ENCODE results near the gene ALDH7A1.
A peak's percentile ranks its signal among the peaks of the same experiment; 100 is the strongest.

ALDH7A1 gene

DNA sequence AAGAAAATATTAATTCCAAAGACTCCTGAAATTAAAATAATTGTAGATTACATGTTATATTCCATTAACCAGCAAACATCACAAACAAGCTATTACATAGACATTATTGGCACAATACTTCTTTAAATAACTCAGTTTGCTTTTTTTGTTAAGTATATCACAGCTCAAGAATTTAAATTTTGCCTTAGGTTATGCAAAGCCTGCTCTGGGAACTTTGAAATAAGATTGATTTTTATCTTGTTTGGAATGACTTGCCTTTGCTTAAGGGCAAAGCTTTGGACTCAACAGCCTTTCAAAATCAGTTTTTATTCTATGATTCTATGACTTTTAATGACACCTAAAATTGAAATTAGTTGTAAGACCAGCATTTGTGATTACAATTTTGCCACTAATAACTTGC is 78.2 kb downstream of the ALDH7A1 start:
- in situ Hi-C loops (cut with HindIII; ENCODE audit: low pct_ligation_motif_present, low pct_unique_long_range_greater_than_20kb, low sequenced_read_pairs): no loop called here
- DNase-seq: no peak

DNA sequence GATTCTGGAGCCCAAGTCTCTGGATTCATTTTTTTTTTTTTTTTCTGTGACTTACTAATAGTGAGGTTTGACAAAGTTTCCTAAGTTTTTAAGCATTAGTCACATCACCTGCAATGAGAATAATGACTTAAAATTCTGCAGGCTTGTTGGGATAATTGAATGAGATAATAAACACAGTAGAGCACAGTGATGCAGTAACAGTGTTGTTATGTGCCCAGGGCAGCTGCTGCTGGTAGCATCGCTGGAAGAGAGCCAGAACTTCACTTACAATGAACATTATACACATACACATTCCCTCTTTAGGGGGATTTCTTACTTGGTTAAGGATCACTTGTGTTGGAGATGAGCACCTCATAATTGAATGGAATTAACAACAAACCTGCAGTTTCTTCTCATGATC is 78.9 kb downstream of the ALDH7A1 start:
- in situ Hi-C loops (cut with HindIII; ENCODE audit: low pct_ligation_motif_present, low pct_unique_long_range_greater_than_20kb, low sequenced_read_pairs): no loop called here
- no peak for DNase-seq

DNA sequence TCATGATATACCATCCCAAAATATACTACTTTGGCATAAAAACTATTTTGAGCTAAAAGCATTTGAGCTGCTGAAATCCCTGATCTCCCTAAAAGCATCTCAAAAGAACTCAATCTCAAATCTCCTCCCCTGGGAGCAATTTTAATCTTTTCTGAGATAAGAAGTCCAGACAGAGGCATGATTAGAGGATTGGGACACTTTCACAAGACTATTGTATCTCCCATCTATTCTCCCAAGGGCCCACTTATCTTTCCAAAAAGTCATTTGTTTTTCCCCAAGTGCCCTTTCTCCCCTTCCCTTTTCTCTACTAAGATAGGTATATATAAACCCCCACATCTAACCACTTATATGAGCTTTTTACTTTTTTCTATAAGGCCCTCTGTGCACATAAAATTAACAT is 79.7 kb downstream of the ALDH7A1 start:
- in situ Hi-C loops (cut with HindIII; ENCODE audit: low pct_ligation_motif_present, low pct_unique_long_range_greater_than_20kb, low sequenced_read_pairs): no loop called here
- no peak for DNase-seq

DNA sequence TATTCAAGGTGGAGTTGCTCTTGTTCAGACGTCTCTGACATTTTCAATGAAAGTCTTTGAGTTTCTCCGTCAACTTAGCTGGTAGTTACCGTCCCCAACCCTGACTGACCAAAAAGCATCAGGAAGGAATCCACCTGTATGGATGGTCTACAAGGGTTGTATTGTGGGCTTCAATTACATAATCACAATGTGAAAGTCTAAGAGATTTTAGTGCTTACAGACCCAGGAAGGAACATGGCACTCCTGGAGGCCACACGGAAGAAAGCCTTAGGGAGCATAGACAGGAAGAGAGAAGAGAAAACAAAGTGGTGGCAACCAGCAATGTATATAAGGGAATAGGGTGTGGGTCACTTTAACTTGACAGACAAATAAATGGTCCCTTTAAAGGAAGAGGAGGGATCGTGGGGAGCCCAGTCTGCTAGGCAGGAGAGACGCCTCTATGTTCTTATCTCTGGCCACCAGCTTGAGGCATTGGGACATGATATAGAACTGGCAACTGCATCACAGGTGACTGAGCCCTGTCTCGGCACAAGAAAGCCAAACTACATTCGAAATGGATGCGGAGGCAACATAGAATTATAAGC is 80.4 kb downstream of the ALDH7A1 start:
- no peak for DNase-seq
- in situ Hi-C loops (cut with HindIII; ENCODE audit: low pct_ligation_motif_present, low pct_unique_long_range_greater_than_20kb, low sequenced_read_pairs): no loop called here

DNA sequence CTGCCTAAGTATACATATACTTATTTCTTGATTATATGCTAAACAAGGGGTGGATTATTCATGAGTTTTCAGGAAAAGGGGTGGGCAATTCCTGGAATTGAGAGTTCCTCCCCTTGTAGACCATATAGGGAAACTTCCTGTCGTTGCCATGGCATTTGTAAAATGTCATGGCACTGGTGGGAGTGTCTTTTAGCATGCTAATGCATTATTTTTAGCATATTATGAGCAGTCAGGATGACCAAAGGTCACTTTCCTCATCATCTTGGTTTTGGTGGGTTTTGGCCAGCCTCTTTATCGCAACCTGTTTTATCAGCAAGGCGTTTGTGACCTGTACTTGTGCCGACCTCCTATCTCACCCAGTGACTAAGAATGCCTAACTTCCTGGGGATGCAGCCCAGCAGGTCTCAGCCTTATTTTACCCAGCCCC is 80.9 kb downstream of the ALDH7A1 start:
- DNase-seq: no peak
- in situ Hi-C loops (cut with HindIII; ENCODE audit: low pct_ligation_motif_present, low pct_unique_long_range_greater_than_20kb, low sequenced_read_pairs): no loop called here

DNA sequence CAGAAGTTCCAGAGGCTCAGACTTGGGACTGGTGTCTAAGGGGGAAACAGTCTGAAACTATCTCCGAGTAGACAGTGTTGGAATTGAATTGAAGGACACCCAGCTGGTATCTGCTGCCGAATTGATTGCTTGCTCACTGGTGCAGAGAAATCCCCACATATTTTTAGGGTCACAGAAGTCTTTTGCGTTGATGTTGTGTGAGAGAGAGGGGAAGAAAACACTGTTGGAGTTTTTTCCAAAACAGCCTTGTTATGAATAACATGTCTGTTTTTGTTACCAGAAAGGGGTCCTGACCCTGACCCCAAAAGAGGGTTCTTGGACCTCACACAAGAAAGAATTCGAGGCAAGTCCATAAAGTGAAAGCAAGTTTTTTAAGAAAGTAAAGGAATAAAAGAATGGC is 81.3 kb downstream of the ALDH7A1 start:
- in situ Hi-C loops (cut with HindIII; ENCODE audit: low pct_ligation_motif_present, low pct_unique_long_range_greater_than_20kb, low sequenced_read_pairs): no loop called here

DNA sequence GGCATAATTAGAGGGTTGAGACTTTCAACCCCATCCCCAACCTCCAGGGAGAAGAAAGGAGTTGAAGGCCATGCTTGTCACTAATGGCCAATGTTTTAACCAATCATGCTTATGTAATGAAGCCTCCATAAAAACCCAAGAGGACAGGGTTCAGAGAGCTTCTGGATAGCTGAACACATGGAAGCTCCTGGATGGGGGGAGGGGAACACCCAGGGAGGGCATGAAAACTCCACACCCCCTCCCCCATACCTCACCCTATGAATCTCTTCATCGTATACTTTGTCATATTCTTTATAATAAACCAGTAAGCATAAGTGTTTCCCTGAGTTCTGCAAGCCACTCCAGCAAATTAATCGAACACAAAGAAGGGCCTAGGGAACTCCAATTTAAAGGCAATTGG is 81.7 kb downstream of the ALDH7A1 start:
- DNase-seq: no peak
- in situ Hi-C loops (cut with HindIII; ENCODE audit: low pct_ligation_motif_present, low pct_unique_long_range_greater_than_20kb, low sequenced_read_pairs): no loop called here

More for the DNA sequence above, 81.3 kb downstream of the ALDH7A1 start:
- DNase-seq: no peak

DNA sequence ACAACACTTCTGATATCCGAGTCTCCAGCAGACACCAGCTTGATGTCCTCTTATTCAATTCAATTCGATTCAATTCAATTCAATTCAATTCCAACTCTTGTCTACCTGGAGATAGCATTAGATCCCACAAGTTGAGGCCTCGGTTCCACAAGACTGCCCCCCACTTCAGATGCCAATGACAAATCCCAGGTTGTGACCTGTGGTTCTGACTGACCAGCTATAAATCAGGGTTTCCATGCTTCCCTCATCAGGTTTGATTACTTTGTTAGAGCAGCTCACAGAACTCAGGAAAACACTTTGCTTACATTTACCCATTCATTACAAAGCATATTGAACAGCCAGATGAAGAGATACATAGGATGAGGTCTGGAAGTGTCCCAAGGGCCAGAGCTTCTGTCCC is 82.6 kb downstream of the ALDH7A1 start:
- in situ Hi-C loops (cut with HindIII; ENCODE audit: low pct_ligation_motif_present, low pct_unique_long_range_greater_than_20kb, low sequenced_read_pairs): no loop called here
- no peak for DNase-seq

DNA sequence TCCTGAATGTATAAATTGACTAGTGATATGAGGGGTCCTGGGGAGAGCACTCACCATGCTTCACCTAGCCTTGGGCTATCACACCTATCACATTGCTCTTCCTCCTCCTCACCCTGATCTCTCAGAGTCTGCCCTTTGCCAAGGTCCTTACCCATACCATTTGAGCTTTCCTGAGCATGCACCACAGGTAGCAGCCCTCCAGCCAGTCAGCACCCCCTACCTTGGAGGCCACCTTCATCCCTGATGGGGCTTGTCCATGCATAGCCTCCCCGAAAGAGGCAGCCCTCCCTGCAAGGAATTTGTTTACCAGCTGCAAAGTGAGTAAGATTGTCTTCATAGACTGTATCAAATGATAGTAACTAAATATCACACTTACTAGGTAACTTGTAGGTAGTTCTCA is 83.1 kb downstream of the ALDH7A1 start:
- no peak for DNase-seq
- in situ Hi-C loops (cut with HindIII; ENCODE audit: low pct_ligation_motif_present, low pct_unique_long_range_greater_than_20kb, low sequenced_read_pairs): no loop called here

DNA sequence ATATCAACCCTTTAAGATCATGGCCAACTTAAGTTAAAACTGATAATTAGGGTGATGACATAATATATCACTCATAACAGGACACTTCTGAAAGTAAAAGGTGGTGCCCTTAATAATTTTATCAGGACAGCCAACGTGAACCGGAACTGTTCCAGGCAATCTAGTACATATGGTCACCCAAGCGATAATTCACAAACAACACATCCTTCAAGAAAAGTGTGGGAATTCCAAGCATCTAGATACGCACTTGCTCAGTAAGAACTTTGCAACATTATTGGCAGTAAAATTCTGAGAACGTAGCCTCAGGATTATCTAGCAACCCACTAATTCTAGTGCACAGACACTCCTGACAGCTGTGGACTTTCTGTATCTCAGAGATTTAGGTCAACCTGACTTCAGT is 85.7 kb downstream of the ALDH7A1 start:
- in situ Hi-C loops (cut with HindIII; ENCODE audit: low pct_ligation_motif_present, low pct_unique_long_range_greater_than_20kb, low sequenced_read_pairs): no loop called here
- DNase-seq: no peak

DNA sequence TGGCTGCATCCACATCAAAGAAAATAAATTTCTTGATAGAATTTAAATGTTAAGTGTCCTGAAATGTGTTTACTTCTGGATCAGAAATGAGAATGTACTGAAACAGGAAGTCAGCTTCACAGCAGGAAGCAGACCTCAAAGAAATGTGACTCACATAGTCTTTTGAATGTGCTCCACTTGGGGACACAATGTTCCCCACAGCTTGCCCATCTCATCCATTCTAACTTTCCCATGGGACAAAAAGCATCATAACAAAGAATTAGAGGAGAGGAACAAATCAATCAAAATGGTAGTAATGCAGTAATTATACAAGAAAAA is 86.1 kb downstream of the ALDH7A1 start:
- peak; percentile 25 for DNase-seq

DNA sequence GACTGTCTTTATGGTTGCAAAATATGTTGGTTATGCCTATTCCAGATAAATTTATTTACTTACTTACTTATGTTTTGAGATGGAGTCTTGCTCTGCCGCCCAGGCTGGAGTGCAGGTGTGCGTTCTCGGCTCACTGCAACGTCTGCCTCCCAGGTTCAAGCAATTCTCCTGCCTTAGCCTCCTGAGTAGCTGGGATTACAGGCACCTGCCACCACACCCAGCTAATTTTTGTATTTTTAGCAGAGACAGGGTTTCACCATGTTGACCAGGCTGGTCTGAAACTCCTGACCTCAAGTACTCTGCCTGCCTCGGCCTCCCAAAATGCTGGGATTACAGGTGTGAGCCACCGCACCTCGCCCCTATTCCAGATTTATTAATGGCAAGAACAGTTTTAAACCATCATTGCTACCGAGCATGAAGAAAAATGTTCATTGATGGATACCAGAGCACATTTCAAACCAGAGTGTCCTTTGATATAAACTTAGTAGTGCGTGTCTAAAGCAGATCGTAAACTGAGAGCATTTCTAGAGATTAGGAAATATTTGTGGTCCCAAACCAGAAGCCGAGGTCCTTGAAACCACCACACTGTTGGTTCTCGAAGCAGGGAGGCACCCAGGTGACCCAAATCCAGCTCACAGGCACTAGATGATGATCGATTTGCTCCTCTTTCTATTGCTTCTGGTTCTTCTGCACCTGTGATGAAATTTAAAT is 86.6 kb downstream of the ALDH7A1 start:
- in situ Hi-C loops (cut with HindIII; ENCODE audit: low pct_ligation_motif_present, low pct_unique_long_range_greater_than_20kb, low sequenced_read_pairs): no loop called here
- DNase-seq: no peak

More for the DNA sequence above, 86.1 kb downstream of the ALDH7A1 start:
- in situ Hi-C loops (cut with HindIII; ENCODE audit: low pct_ligation_motif_present, low pct_unique_long_range_greater_than_20kb, low sequenced_read_pairs): no loop called here

DNA sequence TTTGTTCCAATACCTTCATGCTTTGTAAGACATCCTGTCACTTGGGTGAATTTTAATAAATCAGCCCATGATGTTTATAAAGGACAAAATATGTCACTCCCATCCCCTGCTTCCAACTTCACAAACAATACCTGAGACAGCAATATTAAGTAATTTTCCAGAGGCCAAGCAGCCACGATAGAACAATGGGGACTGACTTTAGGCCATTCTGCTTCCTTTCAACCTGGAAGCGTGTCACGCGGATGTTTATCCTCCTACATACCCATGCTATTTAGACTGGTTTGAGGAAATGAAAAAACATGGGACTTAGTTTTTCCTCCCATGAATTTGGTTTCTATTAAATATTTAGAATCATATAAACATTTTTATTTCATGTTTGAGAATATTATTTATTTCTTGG is 88.9 kb downstream of the ALDH7A1 start:
- DNase-seq: no peak
- in situ Hi-C loops (cut with HindIII; ENCODE audit: low pct_ligation_motif_present, low pct_unique_long_range_greater_than_20kb, low sequenced_read_pairs): no loop called here

DNA sequence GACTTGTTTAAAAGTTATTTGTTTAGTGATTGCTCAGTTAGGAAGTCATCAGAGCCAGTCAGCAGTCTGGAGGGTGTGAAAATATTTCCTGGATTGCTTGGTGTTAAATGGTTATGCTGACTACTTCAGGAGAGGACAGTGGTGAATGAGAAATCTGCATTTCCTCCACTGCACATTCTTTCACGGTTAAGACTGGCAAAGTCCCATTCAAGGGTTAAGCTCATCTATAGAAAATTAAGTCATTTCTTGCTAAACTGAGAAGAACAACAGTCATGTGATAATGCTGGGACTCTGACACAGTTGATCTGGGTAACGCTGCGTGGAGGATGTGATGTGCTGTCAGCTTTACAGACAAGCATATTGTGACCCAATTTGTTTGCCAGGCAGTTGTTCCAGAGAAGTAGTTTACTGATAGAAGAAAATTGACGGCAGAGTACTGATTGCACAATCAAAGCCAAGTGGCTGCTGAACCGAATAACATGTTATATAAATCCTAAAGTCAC is 91.4 kb downstream of the ALDH7A1 start:
- in situ Hi-C loops (cut with HindIII; ENCODE audit: low pct_ligation_motif_present, low pct_unique_long_range_greater_than_20kb, low sequenced_read_pairs): no loop called here
- peak; percentile 8 for DNase-seq

DNA sequence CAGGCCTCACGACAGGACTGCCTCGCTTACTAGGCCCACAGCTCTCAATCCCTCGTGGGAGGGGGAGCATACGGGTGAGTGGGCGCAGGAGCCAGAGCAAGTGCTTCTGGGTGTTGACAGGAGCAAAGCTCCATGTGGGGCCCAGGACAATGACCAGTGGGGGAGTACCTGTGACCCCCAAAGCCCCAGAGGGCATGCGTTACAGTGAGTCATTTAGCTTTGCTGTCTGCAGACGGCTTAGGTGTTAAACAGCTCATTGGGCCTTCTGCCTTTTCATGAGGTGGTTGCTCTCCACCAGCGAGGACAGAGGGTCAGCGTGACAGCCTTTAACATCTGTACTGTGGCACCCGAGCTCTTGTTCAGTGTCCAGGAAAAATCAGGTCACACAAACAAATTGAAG is 93.6 kb downstream of the ALDH7A1 start:
- in situ Hi-C loops (cut with HindIII; ENCODE audit: low pct_ligation_motif_present, low pct_unique_long_range_greater_than_20kb, low sequenced_read_pairs): no loop called here
- no peak for DNase-seq

DNA sequence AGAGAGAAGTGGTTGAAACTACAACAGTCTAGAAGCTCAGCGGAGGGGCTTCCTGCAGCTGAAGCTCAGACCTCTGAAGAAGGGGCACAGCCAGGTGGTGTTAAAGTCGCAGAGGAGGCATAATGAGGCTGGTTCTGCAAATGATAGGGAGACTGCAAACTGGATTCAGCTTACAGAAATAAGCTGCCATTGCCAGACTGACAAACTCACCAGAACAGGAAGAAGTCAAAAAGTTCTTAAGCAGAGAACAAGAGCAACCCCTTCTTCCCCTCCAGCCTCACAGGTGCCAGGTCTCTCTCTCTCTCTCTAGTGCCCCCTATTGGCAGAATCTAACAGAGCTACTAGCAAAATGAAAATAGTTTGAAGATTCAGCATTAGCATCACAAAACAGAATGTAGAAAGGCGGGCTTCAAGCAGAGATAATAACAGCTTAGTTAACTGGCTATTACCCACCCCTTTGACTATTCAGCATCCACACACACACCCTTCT is 95.1 kb downstream of the ALDH7A1 start:
- in situ Hi-C loops (cut with HindIII; ENCODE audit: low pct_ligation_motif_present, low pct_unique_long_range_greater_than_20kb, low sequenced_read_pairs): no loop called here
- peak; percentile 45 for DNase-seq

DNA sequence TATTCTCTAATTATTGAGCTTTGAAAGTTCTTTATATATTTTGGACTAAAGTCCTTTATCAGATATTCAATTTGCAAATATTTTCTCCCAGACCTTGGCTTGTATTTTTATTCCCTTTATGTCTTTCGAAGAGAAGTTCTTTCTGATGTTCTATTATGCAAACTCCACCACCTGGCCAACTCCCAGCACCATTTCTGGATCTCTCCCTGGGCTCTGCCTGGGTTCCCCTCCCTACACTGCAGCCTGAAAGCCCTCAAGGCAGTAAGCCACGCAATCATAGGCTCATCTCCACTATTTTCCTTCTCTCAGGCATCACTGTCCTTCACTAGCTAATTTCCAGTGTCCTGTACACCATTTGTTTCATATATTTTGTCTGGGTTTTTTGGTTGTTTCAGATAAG is 95.7 kb downstream of the ALDH7A1 start:
- in situ Hi-C loops (cut with HindIII; ENCODE audit: low pct_ligation_motif_present, low pct_unique_long_range_greater_than_20kb, low sequenced_read_pairs): no loop called here
- no peak for DNase-seq

DNA sequence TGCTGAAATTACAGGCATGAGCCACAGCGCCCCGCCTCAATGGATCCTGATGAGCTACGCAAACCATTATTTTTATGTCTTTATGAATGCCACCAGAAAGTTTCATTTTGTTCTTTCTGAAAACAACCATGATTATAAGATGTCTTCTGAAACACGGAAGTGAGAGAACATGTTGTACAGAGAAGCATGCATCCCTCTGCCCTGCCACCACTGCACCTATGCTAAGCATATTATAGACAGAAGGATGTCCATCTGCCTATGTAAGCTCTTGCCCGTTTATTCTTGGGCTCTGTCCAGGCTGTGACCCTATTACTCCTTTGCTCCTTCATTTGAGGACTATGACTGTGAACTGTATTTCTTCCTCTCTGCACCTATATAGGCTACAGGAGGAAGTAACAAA is 97.5 kb downstream of the ALDH7A1 start:
- in situ Hi-C loops (cut with HindIII; ENCODE audit: low pct_ligation_motif_present, low pct_unique_long_range_greater_than_20kb, low sequenced_read_pairs): no loop called here
- no peak for DNase-seq

DNA sequence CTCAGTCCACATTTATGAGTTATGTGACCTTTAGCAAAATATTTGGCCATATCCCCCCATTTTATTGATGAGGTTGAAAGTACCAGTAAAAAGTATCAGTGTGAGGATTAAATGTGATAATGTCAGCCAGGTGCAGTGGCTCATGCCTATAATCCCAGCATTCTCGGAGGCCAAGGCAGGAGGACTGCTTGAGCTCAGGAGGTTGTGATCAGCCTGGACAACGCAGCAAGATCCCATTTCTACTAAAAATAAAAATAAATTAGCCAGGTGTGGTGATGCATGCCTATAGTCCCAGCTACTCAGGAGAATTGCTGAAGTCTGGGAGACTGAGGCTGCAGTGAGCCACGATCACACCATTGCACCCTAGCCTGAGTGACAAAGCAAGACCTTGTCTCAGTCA is 100.6 kb downstream of the ALDH7A1 start:
- in situ Hi-C loops (cut with HindIII; ENCODE audit: low pct_ligation_motif_present, low pct_unique_long_range_greater_than_20kb, low sequenced_read_pairs): no loop called here
- DNase-seq: no peak

DNA sequence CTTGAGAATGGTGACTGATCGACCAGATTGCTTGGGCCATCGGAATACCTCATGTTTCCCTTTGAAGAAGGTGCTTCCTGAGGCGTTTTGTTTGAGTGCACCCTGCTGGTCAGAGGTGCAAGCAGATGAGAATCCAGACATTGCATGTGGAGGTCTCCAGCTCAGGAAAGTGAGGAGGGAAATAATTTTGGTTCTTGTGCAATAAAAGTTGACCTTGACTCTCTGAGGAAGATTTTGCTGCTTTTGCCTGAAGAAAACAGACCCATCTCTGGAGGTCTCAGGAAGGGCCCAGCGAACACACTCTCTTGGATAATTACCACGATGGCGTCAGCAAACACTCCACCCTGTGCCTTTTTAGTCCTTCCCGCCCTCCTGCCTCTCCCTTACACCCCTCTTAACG is 102.1 kb downstream of the ALDH7A1 start:
- in situ Hi-C loops (cut with HindIII; ENCODE audit: low pct_ligation_motif_present, low pct_unique_long_range_greater_than_20kb, low sequenced_read_pairs): no loop called here
- peak; percentile 14 for DNase-seq
